OCI-M2 (cell line): ENCODE data around the gene MET.

ENCODE experiments used
- DNase-seq: peaks from one replicate; lab custom pipeline; 2025; ENCODE audit not compliant: unreplicated experiment; lab: John Stamatoyannopoulos, UW

MET gene

GRCh38 chr7:116663744-116664143 lies 8.3 kb upstream of the MET start:
- no peak for DNase-seq

- no peak for DNase-seq
These were observed 6.5 kb upstream of the MET start for GRCh38 chr7:116665332-116665996.

GRCh38 chr7:116669769-116670168 lies 2.2 kb upstream of the MET start:
- DNase-seq = no peak

GRCh38 chr7:116670409-116671015 lies 1.5 kb upstream of the MET start:
- DNase-seq = no peak

GRCh38 chr7:116671111-116671510 lies 885 bp upstream of the MET start:
- DNase-seq = no peak

- DNase-seq = no peak
These were observed 830 bp downstream of the MET start for GRCh38 chr7:116672596-116673456.

- DNase-seq = no peak
These were observed 1.5 kb downstream of the MET start for GRCh38 chr7:116673457-116673865.

- DNase-seq = no peak
These were observed 2.6 kb downstream of the MET start for GRCh38 chr7:116674508-116675173.

- no peak for DNase-seq
These were observed 3.9 kb downstream of the MET start for GRCh38 chr7:116675812-116676355.

- no peak for DNase-seq
These were observed 6.8 kb downstream of the MET start for GRCh38 chr7:116678780-116679179.

GRCh38 chr7:116679500-116679899 lies 7.5 kb downstream of the MET start:
- no peak for DNase-seq

GRCh38 chr7:116683786-116684185 lies 11.8 kb downstream of the MET start:
- no peak for DNase-seq

- no peak for DNase-seq
These were observed 14.0 kb downstream of the MET start for GRCh38 chr7:116686033-116686432.

- DNase-seq = no peak
These were observed 14.9 kb downstream of the MET start for GRCh38 chr7:116686812-116687419.

- no peak for DNase-seq
These were observed 15.8 kb downstream of the MET start for GRCh38 chr7:116687801-116688201.

GRCh38 chr7:116689790-116690259 lies 17.8 kb downstream of the MET start:
- no peak for DNase-seq

GRCh38 chr7:116691664-116692063 lies 19.7 kb downstream of the MET start:
- no peak for DNase-seq

GRCh38 chr7:116692401-116693308 lies 20.7 kb downstream of the MET start:
- DNase-seq = no peak

- DNase-seq = no peak
These were observed 24.7 kb downstream of the MET start for GRCh38 chr7:116696707-116697106.

- DNase-seq = no peak
These were observed 25.2 kb downstream of the MET start for GRCh38 chr7:116697152-116697551.
